ENCODE data around the gene GATB.

DNA sequence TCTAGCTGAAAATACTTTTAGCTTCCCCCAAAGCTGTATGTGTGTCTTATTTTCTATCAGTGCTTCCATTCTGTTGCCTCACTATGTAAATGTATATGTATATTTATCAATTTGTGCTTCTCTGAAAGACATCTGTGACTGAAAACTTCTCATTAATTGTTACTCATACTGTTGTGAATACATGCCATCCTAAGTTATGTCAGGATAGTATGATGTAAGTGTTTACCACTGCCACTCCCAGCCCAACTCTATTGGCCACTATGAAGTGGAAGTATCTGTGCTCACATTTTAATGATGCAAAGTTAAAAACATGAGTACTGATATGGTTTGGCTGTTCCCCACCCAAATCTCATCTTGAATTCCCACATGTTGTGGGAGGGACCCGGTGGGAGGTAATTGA lies 24.4 kb downstream of the GATB start:
- TF ChIP-seq POLR2A (IDR thresholded peaks at IDR 0.05; ENCODE audit: low read length), result no peak
- TF ChIP-seq GATA1 (IDR thresholded peaks at IDR 0.05; ENCODE audit: low read depth, low read length), result no peak
